Small intestine (tissue), 7 donors: ENCODE results near the gene PRRC2B. TPM values are rescaled to one million over a fixed set of nuclear protein-coding genes. Genes with fewer than 3 reads are reported as not detected.

ENCODE experiments used
- DNase-seq, 2 donors: peaks; one replicate each; pipeline versions ENCODE4 v3.0.0 to v3.0.0-alpha.2; 2013
- FAIRE-seq: peaks from 2 replicates; lab custom pipeline; 2012; peaks lifted over from hg19 to GRCh38; lab: Jason Lieb, UNC
- H3K27ac ChIP-seq, 3 donors: one replicate each; pipeline ENCODE4 v1.5.1; 2013; ENCODE audit warnings: low read length in 2 of 3, mild to moderate bottlenecking in 2 of 3, control low read depth in 1 of 3, inconsistent platforms in 1 of 3, low read depth in 1 of 3, moderate library complexity in 1 of 3
- H3K27me3 ChIP-seq, 3 donors: one replicate each; pipeline ENCODE4 v1.6.1; 2013; ENCODE audit warnings: low read length in 3 of 3, inconsistent platforms in 1 of 3; ENCODE audit not compliant: control insufficient read depth in 3 of 3, insufficient read depth in 3 of 3
- H3K36me3 ChIP-seq, 3 donors: one replicate each; pipeline ENCODE4 v1.6.1; 2013; ENCODE audit warnings: low read length in 3 of 3, inconsistent platforms in 1 of 3, low read depth in 1 of 3, mild to moderate bottlenecking in 1 of 3, moderate library complexity in 1 of 3; ENCODE audit not compliant: control insufficient read depth in 3 of 3, insufficient read depth in 2 of 3
- H3K4me1 ChIP-seq, 3 donors: one replicate each; pipeline ENCODE4 v1.6.1; 2013; ENCODE audit warnings: low read length in 2 of 3, inconsistent platforms in 1 of 3, low read depth in 1 of 3, mild to moderate bottlenecking in 1 of 3, moderate library complexity in 1 of 3; ENCODE audit not compliant: control insufficient read depth in 3 of 3, insufficient read depth in 2 of 3
- H3K4me3 ChIP-seq, 3 donors: one replicate each; pipeline ENCODE4 v1.5.1; 2013; ENCODE audit warnings: low read length in 3 of 3, control low read depth in 1 of 3, inconsistent platforms in 1 of 3, low read depth in 1 of 3, mild to moderate bottlenecking in 1 of 3, moderate library complexity in 1 of 3
- H3K9me3 ChIP-seq, 2 donors: one replicate each; pipeline ENCODE4 v1.6.1; 2013; ENCODE audit warnings: low read depth in 1 of 2, low read length in 1 of 2; ENCODE audit not compliant: control insufficient read depth in 2 of 2, insufficient read depth in 1 of 2
- WGBS, 3 donors: extraction: QIAGEN DNeasy Blood & Tissue Kit; methylation state at CpG; one replicate each; pipeline ENCODE4 v1.1.7; 2013; 5-methylcytosine and 5-hydroxymethylcytosine counted together
- polyA plus RNA-seq, 4 donors: library from polyadenylated mRNA; stranded (reverse) in 3 of 4; unstranded in 1 of 4; fragments of 200-250 nt in 3 of 4; fragments of 120-200 nt in 1 of 4; gene quantifications; one replicate each; pipeline versions ENCODE4 v1.2.1 to v1.2.3, GENCODE V29; 2013
- donor health status: healthy with polysubstance abuse.
- donor health status: control.
- donor health status: control.
- donor health status: Bipolar disorder and iron deficiency.
- donor health status: healthy.

PRRC2B gene
- polyA plus RNA-seq, 4 donors, result 18.9 to 138 (median 40.7) TPM

DNA sequence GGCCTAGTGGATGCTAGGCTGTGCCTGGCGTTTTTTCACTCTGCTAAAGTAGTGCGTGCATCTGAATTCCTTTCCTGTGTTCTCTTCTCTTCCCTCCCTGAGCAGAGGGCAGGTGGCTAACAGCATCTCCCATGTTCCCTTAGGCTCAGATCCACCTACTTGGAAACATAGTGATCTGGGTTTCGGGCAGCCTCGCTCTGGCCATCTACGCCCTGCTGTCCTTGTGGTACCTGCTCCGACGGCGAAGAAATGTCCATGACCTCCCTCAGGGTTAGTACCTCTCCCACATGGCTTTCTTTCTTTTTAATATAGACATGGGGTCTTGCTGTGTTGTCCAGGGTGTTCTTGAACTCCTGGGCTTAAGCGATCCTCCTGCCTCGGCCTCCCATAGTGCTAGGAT lies 127.3 kb downstream of the PRRC2B start:
- no peak overlapping the region for H3K27ac ChIP-seq
- H3K4me1 ChIP-seq, result no peaks in the 10 kb centered on the region
- H3K4me3 ChIP-seq, result no peak overlapping the region
- H3K9me3 ChIP-seq, result peaks cover 0 to 4% of the 10 kb centered on the region in 2 donors
- 95 to 97% (median 96%) methylated on average over 10 of the region's 10 CpGs for WGBS, 3 donors
- DNase-seq (no peak), FAIRE-seq (no peak)
- H3K36me3 ChIP-seq, result peaks cover 11 to 99% (median 24%) of the 10 kb centered on the region in 3 donors
- H3K27me3 ChIP-seq, result no peaks in the 10 kb centered on the region

DNA sequence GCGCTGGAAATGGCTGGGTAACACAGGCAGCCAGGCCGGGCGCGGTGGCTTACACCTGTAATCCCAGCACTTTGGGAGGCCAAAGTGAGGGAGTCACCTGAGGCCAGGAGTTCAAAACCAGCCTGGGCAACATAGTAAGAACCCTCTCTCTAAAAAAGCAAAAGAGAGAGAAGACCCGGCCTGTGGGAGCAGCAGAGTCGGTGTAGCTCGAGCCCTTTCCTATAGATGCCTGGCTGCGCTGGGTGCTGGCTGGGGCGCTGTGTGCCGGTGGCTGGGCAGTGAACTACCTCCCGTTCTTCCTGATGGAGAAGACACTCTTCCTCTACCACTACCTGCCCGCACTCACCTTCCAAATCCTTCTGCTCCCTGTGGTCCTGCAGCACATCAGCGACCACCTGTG lies 127.9 kb downstream of the PRRC2B start:
- DNase-seq, result no peak
- Histone ChIP-seq H3K27me3 (no peaks in the 10 kb centered on the region), H3K9me3 (no peaks in the 10 kb centered on the region), H3K4me1 (no peaks in the 10 kb centered on the region), H3K27ac (no peak overlapping the region), H3K36me3 (peaks cover 13 to 99% (median 24%) of the 10 kb centered on the region in 3 donors), H3K4me3 (no peak overlapping the region)
- FAIRE-seq, result no peak
- 97 to 98% (median 97%) methylated on average over 13 of the region's 13 CpGs for WGBS, 3 donors

DNA sequence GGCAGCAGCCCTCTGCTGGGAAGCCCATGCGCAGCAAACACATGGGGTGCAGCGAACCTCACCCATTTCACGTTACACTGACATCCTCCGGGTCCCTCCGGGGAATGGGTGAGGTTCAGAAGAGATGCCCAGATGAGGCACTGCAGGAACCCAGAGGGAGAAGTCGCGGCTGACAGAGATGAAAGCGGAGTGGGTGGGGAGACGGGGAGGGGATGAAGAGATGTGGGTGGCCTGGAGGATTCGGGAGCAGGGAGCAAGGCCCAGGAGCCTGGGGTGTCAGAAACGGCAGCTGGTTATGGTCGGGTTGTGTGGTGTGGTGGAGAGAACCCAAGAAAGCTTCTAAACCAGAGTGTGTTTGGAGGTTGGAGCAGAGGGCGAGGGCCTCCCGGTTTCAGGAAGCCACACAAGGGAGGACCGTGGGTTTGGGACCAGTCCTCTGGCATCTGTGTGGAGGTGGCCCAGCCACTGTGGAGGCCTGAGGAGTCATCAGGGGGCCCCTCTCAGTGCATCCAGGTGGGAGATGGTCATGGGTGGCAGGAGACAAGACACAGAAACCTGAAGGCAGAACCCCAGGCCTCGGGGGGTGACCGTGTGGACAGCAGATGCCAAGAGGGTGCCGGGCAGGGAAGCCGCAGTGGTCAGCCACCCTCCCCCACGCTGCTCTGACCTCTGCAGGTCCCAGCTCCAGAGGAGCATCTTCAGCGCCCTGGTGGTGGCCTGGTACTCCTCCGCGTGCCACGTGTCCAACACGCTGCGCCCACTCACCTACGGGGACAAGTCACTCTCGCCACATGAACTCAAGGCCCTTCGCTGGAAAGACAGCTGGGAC lies 128.6 kb downstream of the PRRC2B start:
- Histone ChIP-seq H3K36me3 (peaks cover 13 to 98% (median 24%) of the 10 kb centered on the region in 3 donors), H3K4me1 (no peaks in the 10 kb centered on the region), H3K27me3 (no peaks in the 10 kb centered on the region), H3K9me3 (no peaks in the 10 kb centered on the region), H3K4me3 (no peak overlapping the region), H3K27ac (no peak overlapping the region)
- WGBS, 3 donors, result 93 to 96% (median 93%) methylated on average over 26 to 29 of the region's 29 CpGs
- no peak for DNase-seq
- no peak for FAIRE-seq

DNA sequence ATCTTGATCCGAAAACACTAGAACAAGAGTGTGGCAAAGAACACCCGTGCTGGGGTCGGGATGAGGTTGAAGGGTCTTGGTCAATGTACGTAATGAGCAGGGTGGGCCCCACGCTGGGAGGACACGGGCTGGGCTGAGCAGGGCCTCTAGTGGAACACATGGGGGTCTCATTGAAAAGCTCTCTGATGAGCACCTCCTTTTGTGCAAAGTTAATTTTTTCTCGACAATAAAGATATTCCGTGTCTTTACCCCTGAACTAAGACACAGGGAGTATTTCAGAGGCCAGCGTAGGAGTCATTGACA lies 129.2 kb downstream of the PRRC2B start:
- DNase-seq, result no peak
- no peak overlapping the region for H3K27ac ChIP-seq
- peaks cover 13 to 98% (median 26%) of the 10 kb centered on the region in 3 donors for H3K36me3 ChIP-seq
- H3K9me3 ChIP-seq, result no peaks in the 10 kb centered on the region
- no peak for FAIRE-seq
- no peak overlapping the region for H3K4me3 ChIP-seq
- WGBS, 3 donors, result 90 to 93% (median 91%) methylated on average over 9 of the region's 9 CpGs
- no peaks in the 10 kb centered on the region for H3K27me3 ChIP-seq
- H3K4me1 ChIP-seq, result no peaks in the 10 kb centered on the region

DNA sequence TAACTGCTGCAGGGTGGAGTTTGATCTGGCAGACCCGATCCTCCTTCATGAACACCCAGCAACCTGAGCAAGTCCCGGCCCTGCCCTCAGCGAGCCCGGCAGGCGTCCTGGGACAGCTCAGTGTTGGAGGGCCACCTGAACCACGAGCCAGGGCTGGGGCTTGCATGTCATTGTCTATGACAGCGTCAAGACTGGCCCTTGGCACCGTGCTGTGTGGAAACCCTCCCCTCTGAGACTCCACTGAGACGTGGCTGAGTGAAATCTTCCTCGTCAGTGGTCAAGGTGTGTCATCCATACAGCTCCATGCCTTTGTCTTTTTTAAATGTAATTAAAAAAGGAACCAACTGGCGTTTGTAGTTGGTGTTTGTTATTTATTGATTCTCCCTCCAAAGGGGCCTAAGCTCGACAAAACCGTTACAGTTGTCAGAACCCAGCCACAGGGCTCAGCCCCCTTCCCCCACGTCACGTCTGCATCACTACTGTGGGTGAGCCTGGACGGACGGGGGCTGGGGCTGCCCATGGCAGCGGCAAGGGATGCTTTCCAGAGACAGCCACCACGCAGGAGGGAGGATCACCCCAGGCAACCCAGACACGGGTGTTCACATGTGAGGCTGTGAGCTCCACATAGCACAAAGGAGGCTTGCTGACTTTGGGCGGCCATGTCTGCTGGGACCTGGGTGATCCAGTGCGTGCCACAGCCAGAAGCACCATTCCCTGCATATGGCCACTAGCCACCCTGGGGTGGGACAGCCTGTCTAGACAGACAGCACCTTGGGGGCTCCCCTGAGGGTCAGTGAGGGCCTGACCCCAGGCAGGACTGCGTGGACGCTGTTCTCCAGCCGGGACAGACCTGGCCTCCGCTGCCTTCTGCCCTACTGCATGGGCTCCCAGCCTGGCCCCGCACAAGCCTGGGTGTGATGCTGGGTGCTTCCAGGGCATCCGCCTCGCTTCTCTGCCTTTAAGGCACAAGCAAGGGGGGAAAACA lies 129.9 kb downstream of the PRRC2B start:
- Histone ChIP-seq H3K9me3 (no peaks in the 10 kb centered on the region), H3K4me3 (no peak overlapping the region), H3K27ac (no peak overlapping the region), H3K36me3 (peaks cover 15 to 98% (median 30%) of the 10 kb centered on the region in 3 donors), H3K27me3 (no peaks in the 10 kb centered on the region), H3K4me1 (no peaks in the 10 kb centered on the region)
- DNase-seq (no peak), FAIRE-seq (no peak)
- 84 to 89% (median 85%) methylated on average over 29 of the region's 29 CpGs for WGBS, 3 donors

DNA sequence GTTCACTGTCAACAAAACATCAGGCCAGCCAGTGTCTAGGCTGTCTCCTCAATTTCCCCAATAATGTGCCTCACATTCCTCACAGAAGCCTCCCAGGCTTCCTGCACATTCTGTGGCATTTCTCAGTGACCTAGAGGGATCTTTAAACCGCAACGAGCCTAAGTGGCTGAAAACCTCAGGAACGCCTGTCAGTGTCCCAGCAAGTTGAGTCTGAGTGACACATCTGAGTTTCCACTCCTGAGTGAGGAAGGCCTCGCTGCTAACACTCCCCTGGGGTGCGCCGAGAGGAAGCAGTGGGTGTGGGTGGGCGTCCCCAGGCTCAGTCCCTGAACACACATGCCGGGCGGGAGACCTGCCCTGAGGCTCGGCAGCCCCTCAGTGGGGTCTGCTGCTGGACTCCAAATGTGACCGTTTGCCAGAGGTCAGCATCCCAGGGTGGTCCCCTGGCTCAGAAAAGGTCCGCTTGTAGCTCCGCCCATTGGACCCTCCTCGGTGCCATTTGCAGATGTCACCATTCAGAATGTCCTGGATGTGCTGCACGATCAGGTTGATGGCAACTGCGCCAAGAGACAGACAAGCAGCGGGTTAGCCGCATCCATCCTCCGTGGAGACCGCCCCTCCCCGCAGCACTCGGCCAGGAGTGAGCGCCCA lies 130.9 kb downstream of the PRRC2B start:
- peaks cover 15 to 98% (median 26%) of the 10 kb centered on the region in 3 donors for H3K36me3 ChIP-seq
- DNase-seq, result no peak
- no peak overlapping the region for H3K4me3 ChIP-seq
- H3K27ac ChIP-seq, result no peak overlapping the region
- peaks cover 0 to 8% (median 0%) of the 10 kb centered on the region in 3 donors for H3K4me1 ChIP-seq
- no peaks in the 10 kb centered on the region for H3K9me3 ChIP-seq
- WGBS, 3 donors, result 87 to 92% (median 91%) methylated on average over 23 of the region's 23 CpGs
- no peak for FAIRE-seq
- H3K27me3 ChIP-seq, result no peaks in the 10 kb centered on the region

DNA sequence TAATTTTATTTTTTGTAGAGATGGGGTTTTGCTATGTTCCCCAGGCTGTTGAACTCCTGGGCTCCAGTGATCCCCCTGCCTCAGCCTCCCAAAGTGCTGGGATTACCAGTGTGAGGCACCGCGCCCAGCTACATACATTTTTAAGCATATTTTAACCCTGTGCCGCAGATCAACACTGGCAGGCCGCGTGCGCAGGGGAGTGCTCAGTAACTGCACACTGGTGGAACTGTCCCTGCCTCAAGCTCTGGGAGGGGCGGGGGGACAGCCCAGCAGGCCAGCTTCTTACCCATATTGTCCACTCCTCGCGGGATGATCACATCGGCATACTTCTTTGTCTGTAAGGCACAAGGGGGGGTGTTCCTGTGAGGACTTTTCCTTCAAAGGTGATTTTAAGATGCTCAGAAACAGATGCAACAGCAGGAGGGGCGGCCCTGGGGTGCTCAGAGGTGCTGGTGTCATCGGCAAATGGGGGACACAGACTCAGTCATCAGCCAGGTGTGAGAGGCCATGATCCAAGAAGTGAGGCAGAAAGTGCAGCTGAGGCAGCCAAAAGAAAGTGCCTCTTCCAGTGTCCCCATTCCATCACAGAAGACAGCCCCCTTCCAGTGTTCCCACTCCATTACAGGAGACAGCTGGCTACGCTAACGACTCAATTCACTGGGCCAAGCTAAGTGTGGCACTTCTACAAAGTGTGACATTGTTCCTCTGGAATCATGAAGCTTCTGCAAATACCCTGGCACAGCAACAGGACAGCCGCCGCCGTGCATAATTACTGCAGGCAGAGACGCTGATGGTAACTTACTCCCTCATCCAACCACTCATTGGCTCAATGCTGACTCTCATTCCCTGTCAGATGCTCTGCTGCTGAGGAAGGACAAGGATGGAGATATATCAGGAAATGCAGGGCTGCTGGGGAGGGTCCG lies 132.0 kb downstream of the PRRC2B start:
- Histone ChIP-seq H3K9me3 (no peaks in the 10 kb centered on the region), H3K36me3 (peaks cover 15 to 93% (median 22%) of the 10 kb centered on the region in 3 donors), H3K27ac (no peak overlapping the region), H3K4me3 (no peak overlapping the region), H3K4me1 (peaks cover 0 to 8% (median 0%) of the 10 kb centered on the region in 3 donors), H3K27me3 (no peaks in the 10 kb centered on the region)
- no peak for DNase-seq
- 90 to 93% (median 91%) methylated on average over 19 of the region's 19 CpGs for WGBS, 3 donors
- FAIRE-seq, result no peak
